NT2/D1 (cell line): ENCODE results near the gene CCK.

Experiments used
- SUZ12 ChIP-seq: IDR thresholded peaks from 2 replicates; pipeline ENCODE4 v1.6.1; 2011; ENCODE audit not compliant: insufficient read length, insufficient read depth; ENCODE audit errors: extremely low read depth
- YY1 ChIP-seq: IDR thresholded peaks from 2 replicates; pipeline ENCODE4 v1.6.1; 2011; ENCODE audit not compliant: insufficient read length, insufficient read depth
- ZNF274 ChIP-seq: IDR thresholded peaks from 2 replicates; pipeline ENCODE4 v1.6.1; 2011; ENCODE audit warnings: mild to moderate bottlenecking, low read depth, low read length

DNA sequence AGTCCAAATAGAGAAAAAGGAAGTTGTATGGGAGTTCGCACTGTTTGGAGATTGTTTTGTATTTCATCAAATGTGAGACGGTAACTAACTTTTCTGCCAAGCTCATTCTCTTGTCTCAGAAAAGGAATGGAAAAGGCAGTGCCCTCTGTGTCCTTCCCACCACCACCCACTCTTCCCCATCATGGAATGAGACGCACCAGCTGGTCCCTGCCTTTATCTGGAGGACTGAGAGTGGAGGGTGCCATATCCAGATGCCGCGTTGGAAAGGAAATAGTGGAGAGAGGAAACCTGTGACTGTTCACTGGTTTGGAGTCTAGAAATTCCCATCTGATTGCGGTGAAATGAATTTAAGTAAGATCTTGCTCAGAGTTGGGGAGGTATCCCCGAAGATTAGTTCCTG, 3.7 kb upstream of the CCK start:
- TF ChIP-seq SUZ12: no peak
- TF ChIP-seq ZNF274: no peak
- no peak for TF ChIP-seq YY1
